ENCODE measurements around the gene KRT13. TPM values are rescaled to one million over a fixed set of nuclear protein-coding genes. Genes with fewer than 3 reads are reported as not detected.

Gene KRT13
- total and polyA plus RNA-seq, 2 donors (not counting 1 experiment from before 2014, with no cell fraction given) = not detected

GRCh38 chr17:41478237-41478636 is 27.2 kb downstream of the KRT13 start:
- no peak for DNase-seq (ENCODE audit: low read depth in 2 of 2)
- Histone ChIP-seq H3K27ac (ENCODE audit: insufficient read depth, low read length) (no peak overlapping the region), H3K36me3 (ENCODE audit: control insufficient read depth, insufficient read depth, low read length) (no peaks in the 10 kb centered on the region), H3K27me3 (ENCODE audit: control insufficient read depth, insufficient read depth, low read length) (peaks cover 7% of the 10 kb centered on the region), H3K4me2 (ENCODE audit: extremely low read depth, insufficient read depth, low read length) (no peak overlapping the region), H2AFZ (ENCODE audit: low read length) (no peak overlapping the region), H3K4me1 (ENCODE audit: control insufficient read depth, extremely low read depth, insufficient read depth, low read length) (no peaks in the 10 kb centered on the region), H4K20me1 (ENCODE audit: control insufficient read depth, extremely low read depth, insufficient read depth, low read length) (no peaks in the 10 kb centered on the region), H3K9ac (ENCODE audit: insufficient read depth, low read length) (no peak overlapping the region), H3K79me2 (ENCODE audit: control insufficient read depth, insufficient read depth, low read length) (no peaks in the 10 kb centered on the region), H3K4me3 (replicated peaks in 1 of 4; ENCODE audit: control extremely low read depth in 1 of 4, insufficient read depth in 1 of 4, low read depth in 3 of 4, low read length in 4 of 4) (no peak overlapping the region), H3K9me3 (ENCODE audit: control insufficient read depth, insufficient read depth, low read depth, low read length) (no peaks in the 10 kb centered on the region)
- no peak for TF ChIP-seq EZH2 (IDR thresholded peaks at IDR 0.05; ENCODE audit: low read length, missing control alignments)
- TF ChIP-seq, protein P1, sequence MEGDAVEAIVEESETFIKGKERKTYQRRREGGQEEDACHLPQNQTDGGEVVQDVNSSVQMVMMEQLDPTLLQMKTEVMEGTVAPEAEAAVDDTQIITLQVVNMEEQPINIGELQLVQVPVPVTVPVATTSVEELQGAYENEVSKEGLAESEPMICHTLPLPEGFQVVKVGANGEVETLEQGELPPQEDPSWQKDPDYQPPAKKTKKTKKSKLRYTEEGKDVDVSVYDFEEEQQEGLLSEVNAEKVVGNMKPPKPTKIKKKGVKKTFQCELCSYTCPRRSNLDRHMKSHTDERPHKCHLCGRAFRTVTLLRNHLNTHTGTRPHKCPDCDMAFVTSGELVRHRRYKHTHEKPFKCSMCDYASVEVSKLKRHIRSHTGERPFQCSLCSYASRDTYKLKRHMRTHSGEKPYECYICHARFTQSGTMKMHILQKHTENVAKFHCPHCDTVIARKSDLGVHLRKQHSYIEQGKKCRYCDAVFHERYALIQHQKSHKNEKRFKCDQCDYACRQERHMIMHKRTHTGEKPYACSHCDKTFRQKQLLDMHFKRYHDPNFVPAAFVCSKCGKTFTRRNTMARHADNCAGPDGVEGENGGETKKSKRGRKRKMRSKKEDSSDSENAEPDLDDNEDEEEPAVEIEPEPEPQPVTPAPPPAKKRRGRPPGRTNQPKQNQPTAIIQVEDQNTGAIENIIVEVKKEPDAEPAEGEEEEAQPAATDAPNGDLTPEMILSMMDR (conservative IDR thresholded peaks at IDR 0.05 in 1 of 2, IDR thresholded peaks at IDR 0.05 in 1 of 2; ENCODE audit: low read depth in 1 of 2, low read length in 2 of 2) = no peak

DNA sequence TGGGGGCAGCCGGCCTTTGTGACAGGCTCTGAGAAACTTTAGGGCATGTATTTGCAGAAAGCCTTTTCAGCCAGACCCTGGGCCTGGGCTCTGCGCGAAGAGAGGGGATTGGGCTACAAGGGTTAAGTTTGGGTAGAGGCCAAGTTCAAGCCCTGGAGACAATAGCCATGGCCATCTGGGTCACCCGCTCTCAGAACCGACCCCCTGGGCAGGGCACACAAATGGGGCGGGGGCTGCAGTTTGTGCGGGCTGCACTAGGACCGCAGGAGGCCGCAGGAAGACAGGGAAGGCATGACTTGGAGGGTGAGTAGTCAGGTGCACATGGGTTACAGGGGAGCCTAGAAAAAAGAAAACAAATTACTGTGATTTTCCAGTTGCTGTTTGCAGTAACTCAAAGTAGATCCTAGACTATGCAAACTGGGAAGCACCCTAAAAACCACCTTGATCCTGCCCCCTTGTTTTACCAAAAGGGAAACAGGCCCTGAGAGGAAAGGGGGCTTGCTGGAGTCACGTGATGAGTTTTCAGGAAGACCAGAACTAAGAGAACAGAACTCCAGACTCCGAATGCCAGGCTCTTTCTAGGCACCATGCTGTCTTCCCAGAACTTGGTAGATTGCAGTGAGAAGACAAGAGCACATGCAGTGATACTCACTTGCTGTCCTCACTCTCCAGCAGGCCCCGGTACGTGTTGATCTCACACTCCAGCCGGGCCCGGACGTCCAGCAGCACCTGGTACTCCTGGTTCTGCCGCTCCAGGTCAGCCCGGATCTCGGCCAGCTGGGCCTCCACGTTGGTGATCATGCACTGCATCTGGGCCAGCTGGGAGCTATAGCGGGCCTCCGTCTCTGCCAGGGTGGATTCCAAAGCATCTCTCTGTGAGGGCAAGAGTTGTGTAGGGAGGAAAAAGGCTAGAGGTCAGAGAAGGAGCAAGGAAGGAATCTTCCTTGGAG is 28.3 kb downstream of the KRT13 start:
- H3K4me3 ChIP-seq (replicated peaks in 1 of 4; ENCODE audit: control extremely low read depth in 1 of 4, insufficient read depth in 1 of 4, low read depth in 3 of 4, low read length in 4 of 4) = no peak overlapping the region
- no peak overlapping the region for H3K4me2 ChIP-seq (ENCODE audit: extremely low read depth, insufficient read depth, low read length)
- H4K20me1 ChIP-seq (ENCODE audit: control insufficient read depth, extremely low read depth, insufficient read depth, low read length) = no peaks in the 10 kb centered on the region
- TF ChIP-seq EZH2 (IDR thresholded peaks at IDR 0.05; ENCODE audit: low read length, missing control alignments) = no peak
- TF ChIP-seq, protein P1 (conservative IDR thresholded peaks at IDR 0.05 in 1 of 2, IDR thresholded peaks at IDR 0.05 in 1 of 2; ENCODE audit: low read depth in 1 of 2, low read length in 2 of 2) = no peak
- no peaks in the 10 kb centered on the region for H3K36me3 ChIP-seq (ENCODE audit: control insufficient read depth, insufficient read depth, low read length)
- no peak overlapping the region for H2AFZ ChIP-seq (ENCODE audit: low read length)
- H3K9me3 ChIP-seq (ENCODE audit: control insufficient read depth, insufficient read depth, low read depth, low read length) = no peaks in the 10 kb centered on the region
- no peak overlapping the region for H3K27ac ChIP-seq (ENCODE audit: insufficient read depth, low read length)
- no peaks in the 10 kb centered on the region for H3K4me1 ChIP-seq (ENCODE audit: control insufficient read depth, extremely low read depth, insufficient read depth, low read length)
- H3K79me2 ChIP-seq (ENCODE audit: control insufficient read depth, insufficient read depth, low read length) = no peaks in the 10 kb centered on the region
- H3K27me3 ChIP-seq (ENCODE audit: control insufficient read depth, insufficient read depth, low read length) = peaks cover 7% of the 10 kb centered on the region
- H3K9ac ChIP-seq (ENCODE audit: insufficient read depth, low read length) = no peak overlapping the region
- no peak for DNase-seq (ENCODE audit: low read depth in 2 of 2)

- DNase-seq (ENCODE audit: low read depth in 2 of 2) = no peak
- no peaks in the 10 kb centered on the region for H3K36me3 ChIP-seq (ENCODE audit: control insufficient read depth, insufficient read depth, low read length)
- H3K4me2 ChIP-seq (ENCODE audit: extremely low read depth, insufficient read depth, low read length) = no peak overlapping the region
- no peaks in the 10 kb centered on the region for H3K4me1 ChIP-seq (ENCODE audit: control insufficient read depth, extremely low read depth, insufficient read depth, low read length)
- H4K20me1 ChIP-seq (ENCODE audit: control insufficient read depth, extremely low read depth, insufficient read depth, low read length) = no peaks in the 10 kb centered on the region
- TF ChIP-seq, protein P1 (conservative IDR thresholded peaks at IDR 0.05 in 1 of 2, IDR thresholded peaks at IDR 0.05 in 1 of 2; ENCODE audit: low read depth in 1 of 2, low read length in 2 of 2) = no peak
- TF ChIP-seq EZH2 (IDR thresholded peaks at IDR 0.05; ENCODE audit: low read length, missing control alignments) = no peak
- no peak overlapping the region for H3K4me3 ChIP-seq (replicated peaks in 1 of 4; ENCODE audit: control extremely low read depth in 1 of 4, insufficient read depth in 1 of 4, low read depth in 3 of 4, low read length in 4 of 4)
- H3K27ac ChIP-seq (ENCODE audit: insufficient read depth, low read length) = no peak overlapping the region
- H2AFZ ChIP-seq (ENCODE audit: low read length) = no peak overlapping the region
- no peaks in the 10 kb centered on the region for H3K9me3 ChIP-seq (ENCODE audit: control insufficient read depth, insufficient read depth, low read depth, low read length)
- H3K79me2 ChIP-seq (ENCODE audit: control insufficient read depth, insufficient read depth, low read length) = no peaks in the 10 kb centered on the region
- no peak overlapping the region for H3K9ac ChIP-seq (ENCODE audit: insufficient read depth, low read length)
- H3K27me3 ChIP-seq (ENCODE audit: control insufficient read depth, insufficient read depth, low read length) = no peaks in the 10 kb centered on the region
Measured at GRCh38 chr17:41475421-41475820, 30.0 kb downstream of the KRT13 start.

All from fibroblast of lung (primary cell).